CD4-positive, alpha-beta T cell treated with Interleukin-6 for 4 hours (primary cell): ENCODE data around the gene HLA-DQB1.
"Not testable (repeated sequence)": the region's sequence is repeated elsewhere in the genome, so short reads cannot be mapped to it uniquely, and the experiment has no call there.

ENCODE experiments used
- DNase-seq: peaks from one replicate; pipeline ENCODE4 v3.0.0-alpha.2; 2020; ENCODE audit warnings: mixed read lengths

HLA-DQB1 gene

GRCh38 chr6:32666420-32667300 lies at the start of gene HLA-DQB1:
Gene HLA-DQB1 (minus strand): TSS chr6:32666657. CDS start chr6:32666607, 50 bp downstream.
- peak; percentile 49 for DNase-seq

GRCh38 chr6:32713241-32713640 lies 46.8 kb upstream of the HLA-DQB1 start:
- DNase-seq = no peak

DNA sequence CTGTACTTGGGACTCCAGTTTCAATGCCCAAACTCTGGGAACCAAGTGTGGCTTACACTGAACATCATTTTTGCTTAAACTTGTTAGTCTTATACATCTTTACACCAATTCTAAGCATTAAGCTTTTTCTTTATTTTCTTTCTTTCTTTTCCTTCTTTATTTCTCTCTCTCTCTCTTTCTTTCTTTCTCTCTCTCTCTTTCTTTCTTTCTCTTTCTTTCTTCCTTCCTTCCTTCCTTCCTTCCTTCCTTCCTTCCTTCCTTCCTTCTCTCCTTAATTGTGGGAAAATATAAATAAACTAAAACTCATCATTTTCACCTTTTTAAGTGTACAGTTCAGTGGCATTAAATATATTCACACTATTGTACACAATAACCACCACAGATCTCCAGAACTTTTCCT lies 43.2 kb upstream of the HLA-DQB1 start:
- DNase-seq = no peak

GRCh38 chr6:32705164-32705563 lies 38.7 kb upstream of the HLA-DQB1 start:
- not testable (repeated sequence) for DNase-seq

DNA sequence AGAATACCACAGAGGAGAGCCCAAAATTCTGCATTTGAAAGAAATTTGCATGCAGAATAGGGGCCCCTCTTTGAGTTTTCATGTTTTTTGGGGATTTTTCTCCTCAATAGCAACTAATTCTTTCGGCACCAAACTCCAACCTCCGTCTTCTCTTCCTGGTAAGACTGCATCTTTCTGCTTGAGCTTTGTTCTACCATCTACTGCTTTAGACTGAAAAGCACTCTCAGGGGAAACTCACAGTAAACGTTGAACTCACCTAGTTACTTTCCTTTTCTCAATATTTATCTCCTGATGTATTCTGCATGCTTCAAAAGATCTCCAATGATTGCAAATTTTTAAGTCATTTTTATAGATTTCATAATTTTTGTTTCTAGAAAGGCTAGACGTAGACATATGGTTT lies 36.9 kb upstream of the HLA-DQB1 start:
- DNase-seq = no peak

DNA sequence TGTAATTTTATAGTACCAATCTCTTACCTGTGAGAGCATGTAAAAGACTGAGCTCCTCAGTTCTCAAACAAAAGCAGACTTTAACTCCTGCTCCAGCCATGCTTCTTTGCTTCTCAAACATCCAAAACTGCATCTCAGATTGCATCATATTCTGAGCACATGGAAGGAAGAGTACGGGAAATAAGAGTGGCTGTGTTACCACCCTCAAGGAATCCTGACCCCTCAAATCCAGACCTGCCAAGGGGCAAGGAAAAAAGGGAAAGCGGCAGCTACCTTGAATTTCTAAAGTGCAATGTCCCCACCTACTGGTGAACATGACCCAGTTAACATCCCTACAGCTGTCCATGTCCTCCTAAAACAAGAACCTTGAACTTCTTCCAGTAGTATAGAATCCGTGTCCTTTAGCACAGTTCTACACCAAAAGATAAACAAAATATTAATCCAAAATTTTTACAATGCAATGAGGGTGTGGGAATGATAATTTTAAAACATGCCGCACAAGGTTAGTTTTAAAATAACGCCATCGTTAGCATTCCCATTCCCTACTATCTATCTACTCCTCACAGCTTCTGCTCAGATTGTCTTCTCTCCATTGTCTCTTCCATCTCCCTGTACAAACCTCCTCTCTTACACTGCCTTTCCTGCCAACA lies 34.1 kb upstream of the HLA-DQB1 start:
- peak; percentile 38 for DNase-seq

DNA sequence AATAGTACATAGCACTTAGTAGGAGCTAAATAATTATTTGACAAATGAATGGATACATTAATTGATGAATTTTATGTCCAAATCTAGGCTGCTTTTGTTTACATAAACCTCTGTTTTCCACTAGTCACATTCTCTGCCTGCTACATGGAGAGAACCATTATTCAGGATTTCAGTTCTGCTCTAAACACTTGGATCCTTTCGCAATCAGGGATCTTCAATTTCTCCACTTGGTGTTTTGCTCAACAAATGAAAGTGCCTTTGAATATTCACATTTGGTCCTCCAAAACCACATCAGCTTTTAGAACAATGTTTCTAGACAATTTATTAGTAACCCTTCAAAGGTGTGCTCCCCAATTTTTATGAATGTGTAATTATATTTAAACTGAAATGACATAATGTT lies 30.6 kb upstream of the HLA-DQB1 start:
- no peak for DNase-seq

DNA sequence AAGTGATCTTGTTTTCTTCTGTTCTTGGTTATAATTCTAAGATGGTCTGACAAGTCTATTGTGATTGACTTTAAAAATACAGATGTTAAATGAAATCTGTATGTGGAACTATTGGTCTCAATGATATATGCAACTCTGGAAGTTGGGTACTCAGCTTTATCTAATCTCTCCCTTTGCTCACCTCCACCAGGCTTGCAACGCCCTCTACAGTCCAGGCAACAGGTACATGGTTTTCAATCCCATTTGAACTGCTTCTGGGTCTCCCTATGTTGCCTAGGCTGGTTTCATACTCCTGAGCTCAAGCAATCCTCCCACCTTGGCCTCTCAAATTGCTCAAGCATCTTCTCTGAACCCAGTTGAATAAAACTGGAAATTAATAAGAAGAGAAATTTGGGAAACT lies 25.6 kb upstream of the HLA-DQB1 start:
- peak; percentile 75 for DNase-seq

GRCh38 chr6:32689531-32690501 lies 23.4 kb upstream of the HLA-DQB1 start:
- no peak for DNase-seq

DNA sequence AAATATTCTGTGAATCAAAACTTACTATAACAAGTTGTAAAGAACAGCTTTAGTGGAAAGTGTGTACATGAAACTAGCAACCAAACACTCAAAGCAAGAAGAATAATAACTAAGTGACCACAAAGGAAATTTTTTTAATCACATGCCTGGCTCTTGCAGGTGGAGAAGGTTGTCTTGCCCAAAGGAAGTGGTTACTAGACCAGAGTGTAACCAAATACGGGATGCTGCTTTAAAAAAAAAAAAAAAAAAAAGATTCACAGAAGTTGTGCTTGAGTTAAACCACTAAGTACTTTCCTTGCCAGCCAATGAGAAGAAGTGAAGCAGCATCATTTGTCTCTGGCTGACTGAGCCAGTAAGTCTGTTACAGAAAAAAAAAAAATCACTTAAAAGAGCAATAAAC lies 19.1 kb upstream of the HLA-DQB1 start:
- peak; percentile 38 for DNase-seq

DNA sequence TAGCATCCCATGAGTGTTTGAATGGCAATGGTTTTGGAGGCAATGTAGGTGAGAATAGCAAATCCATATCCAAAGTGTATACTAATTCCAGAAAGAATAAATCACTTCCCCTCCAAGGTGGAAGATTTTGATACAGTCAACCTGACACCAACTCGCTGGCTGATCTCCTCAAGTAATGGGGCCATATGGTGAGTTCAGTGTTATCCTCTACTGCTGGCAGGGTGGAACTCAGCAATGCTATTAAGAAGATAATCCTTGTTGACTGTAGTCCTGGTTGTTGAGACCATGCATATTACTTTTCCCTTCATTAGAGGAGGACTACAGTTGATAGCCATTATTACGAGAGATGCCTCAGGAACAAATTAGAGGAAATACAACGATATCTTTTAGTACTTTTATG lies 17.8 kb upstream of the HLA-DQB1 start:
- DNase-seq = no peak

DNA sequence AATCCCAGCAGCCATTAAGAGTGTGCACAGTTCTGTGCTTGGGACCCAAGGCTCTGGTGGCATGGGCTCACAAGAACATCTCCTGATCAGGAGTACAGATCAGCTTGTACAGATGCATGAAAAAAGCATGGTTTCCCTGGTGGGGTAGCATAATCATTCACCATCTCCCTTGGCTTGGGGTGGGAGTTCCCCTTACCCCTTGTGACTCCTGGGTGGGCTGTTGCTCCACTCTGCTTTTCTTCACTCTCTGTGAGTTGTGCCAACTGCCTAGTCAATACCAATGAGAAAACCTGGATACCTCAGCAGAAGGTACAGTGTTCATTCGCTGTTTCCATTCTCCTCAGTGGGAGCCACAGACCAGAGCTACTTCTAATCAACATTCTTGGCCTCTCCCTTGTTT lies 13.6 kb upstream of the HLA-DQB1 start:
- no peak for DNase-seq

DNA sequence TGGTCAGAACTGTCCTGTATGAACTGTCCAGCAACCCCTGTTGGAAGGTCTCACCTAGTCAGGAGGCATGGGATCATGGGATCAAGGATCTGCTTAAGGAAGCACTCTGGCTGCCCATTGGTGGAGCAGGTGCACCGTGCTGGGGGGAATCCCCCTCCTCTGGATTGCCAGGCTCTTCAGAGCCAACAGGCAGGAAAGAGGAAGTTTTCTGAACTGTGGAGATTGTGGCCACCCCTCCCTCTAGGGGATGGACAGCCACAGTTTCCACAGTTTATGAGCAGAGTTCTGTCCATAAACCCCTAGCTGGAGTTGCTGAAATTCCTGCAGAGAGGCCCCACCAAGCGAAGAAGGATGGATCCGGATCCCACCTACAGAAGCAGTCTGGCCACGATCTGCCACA lies 13.0 kb upstream of the HLA-DQB1 start:
- no peak for DNase-seq

DNA sequence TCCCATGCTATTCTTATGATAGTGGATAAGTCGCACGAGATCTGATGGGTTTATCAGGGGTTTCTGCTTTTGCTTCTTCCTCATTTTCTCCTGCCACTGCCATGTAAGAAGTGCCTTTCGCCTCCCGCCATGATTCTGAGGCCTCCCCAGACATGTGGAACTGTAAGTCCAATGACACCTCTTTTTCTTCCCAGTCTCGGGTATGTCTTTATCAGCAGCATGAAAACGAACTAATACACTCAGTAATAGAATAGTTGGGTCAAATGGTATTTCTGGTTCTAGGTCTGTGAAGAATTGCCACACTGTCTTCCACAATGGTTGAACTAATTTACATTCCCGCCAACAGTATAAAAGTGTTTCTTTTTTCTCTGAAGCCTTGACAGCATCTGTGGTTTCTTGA lies 7.7 kb upstream of the HLA-DQB1 start:
- not testable (repeated sequence) for DNase-seq

DNA sequence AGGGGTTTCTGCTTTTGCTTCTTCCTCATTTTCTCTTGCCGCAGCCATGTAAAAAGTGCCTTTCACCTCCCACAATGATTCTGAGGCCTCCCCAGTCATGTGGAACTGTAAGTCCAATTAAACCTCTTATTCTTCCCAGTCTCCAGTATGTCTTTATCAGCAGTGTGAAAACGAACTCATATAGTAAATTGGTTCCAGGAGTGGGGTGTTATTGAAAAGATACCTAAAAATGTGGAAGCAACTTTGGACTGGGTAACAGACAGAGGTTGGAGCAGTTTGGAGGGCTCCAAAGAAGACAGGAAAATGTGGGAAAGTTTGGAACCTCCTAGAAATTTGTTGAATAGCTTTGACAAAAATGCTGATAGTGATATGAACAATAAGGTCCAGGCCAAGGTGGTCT lies 5.5 kb upstream of the HLA-DQB1 start:
- DNase-seq = not testable (repeated sequence)

- DNase-seq = no peak
Measured at GRCh38 chr6:32669893-32670292, 3.4 kb upstream of the HLA-DQB1 start.

GRCh38 chr6:32669240-32669639 lies 2.8 kb upstream of the HLA-DQB1 start:
- DNase-seq = no peak

DNA sequence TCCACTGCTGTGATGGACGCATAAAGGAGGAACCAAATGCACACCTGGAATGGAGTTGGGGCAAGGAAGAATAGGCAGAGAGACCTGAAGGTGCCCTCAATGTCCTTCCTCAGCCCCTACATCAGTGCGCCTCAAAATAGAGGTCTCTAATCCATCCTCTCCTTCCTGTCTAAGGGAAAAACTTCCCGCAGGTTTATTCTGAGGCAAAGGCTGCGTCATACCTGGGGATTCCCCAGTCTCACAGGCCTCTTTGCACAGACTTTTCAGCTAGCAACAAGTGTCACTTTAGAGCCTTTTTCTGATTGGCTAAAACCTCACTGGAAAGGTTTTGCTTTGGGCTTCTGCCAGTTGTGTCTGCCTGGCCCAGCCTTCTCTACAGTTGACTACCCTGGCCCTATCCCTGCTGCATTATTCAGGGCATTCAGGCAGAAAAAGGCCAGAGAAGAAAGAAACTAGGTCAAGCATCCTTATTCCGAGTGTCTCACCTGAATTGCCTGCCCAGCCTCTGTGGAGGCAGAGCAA lies 1.8 kb upstream of the HLA-DQB1 start:
- no peak for DNase-seq

GRCh38 chr6:32665661-32666060 lies 796 bp downstream of the HLA-DQB1 start:
- DNase-seq = no peak

DNA sequence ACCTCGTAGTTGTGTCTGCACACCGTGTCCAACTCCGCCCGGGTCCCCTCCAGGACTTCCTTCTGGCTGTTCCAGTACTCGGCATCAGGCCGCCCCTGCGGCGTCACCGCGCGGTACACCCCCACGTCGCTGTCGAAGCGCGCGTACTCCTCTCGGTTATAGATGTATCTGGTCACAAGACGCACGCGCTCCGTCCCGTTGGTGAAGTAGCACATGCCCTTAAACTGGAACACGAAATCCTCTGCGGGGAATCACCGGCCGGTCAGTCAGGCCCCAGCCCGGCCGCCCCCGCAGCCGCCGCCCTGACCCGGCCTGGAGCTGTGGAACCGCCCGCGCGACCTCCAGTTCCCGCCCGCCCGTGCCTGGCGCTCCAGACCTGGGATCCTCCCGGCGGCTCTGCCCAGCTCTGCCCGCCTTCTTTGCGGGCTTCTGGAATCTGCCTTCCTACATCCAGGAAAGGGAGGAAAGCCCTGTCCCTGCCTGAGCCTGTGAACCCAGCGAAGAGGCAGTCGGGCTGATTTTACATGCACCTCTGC lies 1.6 kb downstream of the HLA-DQB1 start:
- DNase-seq = peak; percentile 29

DNA sequence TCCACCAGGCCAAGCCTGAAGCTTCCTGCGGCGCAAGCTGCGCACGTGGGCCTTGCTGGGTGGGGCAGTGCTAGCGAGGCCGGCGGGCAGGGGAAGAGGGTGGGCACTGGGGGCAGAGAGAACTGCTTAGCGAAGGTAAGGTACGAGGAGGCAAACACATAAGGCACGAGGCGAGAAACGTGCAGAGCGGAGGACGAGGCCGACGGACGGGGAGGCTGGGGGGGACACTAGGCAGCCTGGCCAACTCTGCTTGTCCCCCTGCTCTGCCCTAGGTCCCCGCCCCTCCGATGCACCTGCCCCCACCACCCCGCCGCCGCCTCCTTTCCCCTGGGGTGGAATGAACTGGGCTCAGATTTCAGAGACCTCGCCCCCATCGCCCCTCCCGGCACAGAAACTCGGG lies 2.1 kb downstream of the HLA-DQB1 start:
- no peak for DNase-seq

DNA sequence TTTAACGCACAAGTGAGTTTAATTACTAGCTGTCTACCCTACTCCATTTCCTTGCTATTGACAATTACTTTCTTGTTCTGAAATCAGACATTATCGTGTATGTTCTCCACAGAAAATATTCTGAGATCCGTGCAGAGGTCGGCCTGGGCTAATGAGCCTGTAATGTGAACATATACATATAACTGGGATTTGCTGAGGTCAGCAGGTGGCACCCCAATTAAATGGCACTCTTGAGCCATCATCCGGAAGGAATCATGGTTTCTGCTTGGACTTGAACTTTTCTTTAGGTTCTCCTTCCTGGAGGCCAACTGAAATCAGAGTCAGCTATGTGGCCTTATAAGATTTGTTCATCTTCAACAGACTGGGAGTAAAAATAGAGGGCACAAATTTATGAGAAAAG lies 3.6 kb downstream of the HLA-DQB1 start:
- DNase-seq = no peak

- no peak for DNase-seq
Measured at GRCh38 chr6:32662099-32662498, 4.4 kb downstream of the HLA-DQB1 start.
